AG09309 (cell line): ENCODE data around the gene EDDM13.

Experiments
- DNase-seq: peaks from one replicate; pipeline ENCODE4 v3.0.0-alpha.2; 2010; ENCODE audit warnings: low read depth
- H3K4me3 ChIP-seq: 2 replicates; pipeline ENCODE4 v1.5.1; 2011; ENCODE audit warnings: mild to moderate bottlenecking, low read depth, low read length, moderate library complexity; ENCODE audit not compliant: control insufficient read depth
- TF ChIP-seq, protein P1 (sequence below): IDR thresholded peaks from 2 replicates; pipeline ENCODE4 v1.5.1; 2011; ENCODE audit warnings: mild to moderate bottlenecking, low read depth, low read length, inconsistent platforms; ENCODE audit not compliant: insufficient read depth, control insufficient read depth; ENCODE audit errors: missing control alignments

The EDDM13 gene

GRCh38 chr19:56356944-56357343, 84.4 kb downstream of the EDDM13 start:
- H3K4me3 ChIP-seq = no peak overlapping the region
- DNase-seq = no peak
- TF ChIP-seq, protein P1, sequence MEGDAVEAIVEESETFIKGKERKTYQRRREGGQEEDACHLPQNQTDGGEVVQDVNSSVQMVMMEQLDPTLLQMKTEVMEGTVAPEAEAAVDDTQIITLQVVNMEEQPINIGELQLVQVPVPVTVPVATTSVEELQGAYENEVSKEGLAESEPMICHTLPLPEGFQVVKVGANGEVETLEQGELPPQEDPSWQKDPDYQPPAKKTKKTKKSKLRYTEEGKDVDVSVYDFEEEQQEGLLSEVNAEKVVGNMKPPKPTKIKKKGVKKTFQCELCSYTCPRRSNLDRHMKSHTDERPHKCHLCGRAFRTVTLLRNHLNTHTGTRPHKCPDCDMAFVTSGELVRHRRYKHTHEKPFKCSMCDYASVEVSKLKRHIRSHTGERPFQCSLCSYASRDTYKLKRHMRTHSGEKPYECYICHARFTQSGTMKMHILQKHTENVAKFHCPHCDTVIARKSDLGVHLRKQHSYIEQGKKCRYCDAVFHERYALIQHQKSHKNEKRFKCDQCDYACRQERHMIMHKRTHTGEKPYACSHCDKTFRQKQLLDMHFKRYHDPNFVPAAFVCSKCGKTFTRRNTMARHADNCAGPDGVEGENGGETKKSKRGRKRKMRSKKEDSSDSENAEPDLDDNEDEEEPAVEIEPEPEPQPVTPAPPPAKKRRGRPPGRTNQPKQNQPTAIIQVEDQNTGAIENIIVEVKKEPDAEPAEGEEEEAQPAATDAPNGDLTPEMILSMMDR = no peak
